Measurements from ENCODE around the gene SLC10A4. TPM values are rescaled to one million over a fixed set of nuclear protein-coding genes. Genes with fewer than 3 reads are reported as not detected.
A peak's percentile ranks its signal among the peaks of the same experiment; 100 is the strongest.

SLC10A4 gene
- total RNA-seq, 1 donor from 2014 or later, result 6.6 TPM

DNA sequence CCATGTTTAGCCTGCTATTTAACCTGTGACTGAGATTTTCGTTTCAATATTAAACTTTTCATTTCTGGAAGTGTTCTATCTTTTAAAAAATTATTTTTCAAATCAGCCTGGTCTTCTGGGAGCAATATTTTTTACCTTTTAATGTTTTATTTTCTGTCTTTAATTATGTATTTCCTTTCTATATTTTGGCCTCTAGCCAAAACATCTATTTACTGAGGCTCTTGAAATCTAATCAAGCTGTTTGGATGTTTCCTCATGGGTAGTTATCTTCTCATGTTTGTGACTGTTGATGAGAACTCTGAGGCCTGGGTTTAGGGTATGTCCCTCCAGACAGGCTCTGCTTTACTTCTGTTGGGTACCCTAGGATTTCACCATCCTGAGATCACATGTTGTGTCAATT lies 10.3 kb upstream of the SLC10A4 start:
- no peaks in the 10 kb centered on the region for H3K27me3 ChIP-seq
- no peak for DNase-seq (ENCODE audit: extremely low spot score in 2 of 2)
- H3K4me3 ChIP-seq, result no peak overlapping the region
- no peak overlapping the region for H3K27ac ChIP-seq
- H3K36me3 ChIP-seq, result no peaks in the 10 kb centered on the region
- no peaks in the 10 kb centered on the region for H3K4me1 ChIP-seq
- intact Hi-C loops (cut with DNase I), result no loop called here
- TF ChIP-seq POLR2AphosphoS5 (IDR thresholded peaks at IDR 0.05; ENCODE audit: insufficient read depth in 1 of 2, low read depth in 1 of 2), result no peak
- TF ChIP-seq POLR2A (IDR thresholded peaks at IDR 0.05), result no peak
- TF ChIP-seq CTCF (IDR thresholded peaks at IDR 0.05), result no peak
- H3K9me3 ChIP-seq, result no peaks in the 10 kb centered on the region

DNA sequence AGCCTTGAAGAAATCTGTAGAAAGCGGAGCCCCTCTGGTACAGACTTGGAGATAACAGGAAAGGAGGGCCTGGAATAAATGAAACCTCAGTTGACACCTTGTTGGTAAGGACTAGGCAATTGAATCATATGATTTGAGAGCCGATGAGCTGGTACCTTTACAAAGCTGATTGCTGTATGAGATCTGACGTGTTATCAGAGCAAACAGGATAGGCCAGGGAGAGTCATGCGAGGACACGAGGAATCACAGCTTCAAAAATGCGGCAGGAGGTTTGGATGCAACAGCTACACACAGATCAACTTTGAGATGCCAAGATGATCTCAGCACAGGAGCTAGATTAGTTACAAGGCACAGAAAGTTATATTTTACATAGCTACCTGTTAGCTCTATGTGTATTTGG lies 7.4 kb upstream of the SLC10A4 start:
- no peaks in the 10 kb centered on the region for H3K4me1 ChIP-seq
- no peaks in the 10 kb centered on the region for H3K36me3 ChIP-seq
- no peaks in the 10 kb centered on the region for H3K27me3 ChIP-seq
- no peak for DNase-seq (ENCODE audit: extremely low spot score in 2 of 2)
- H3K4me3 ChIP-seq, result no peak overlapping the region
- no peak for TF ChIP-seq POLR2AphosphoS5 (IDR thresholded peaks at IDR 0.05; ENCODE audit: insufficient read depth in 1 of 2, low read depth in 1 of 2)
- TF ChIP-seq CTCF (IDR thresholded peaks at IDR 0.05), result no peak
- TF ChIP-seq POLR2A (IDR thresholded peaks at IDR 0.05), result no peak
- no peaks in the 10 kb centered on the region for H3K9me3 ChIP-seq
- intact Hi-C loops (cut with DNase I), result no loop called here
- no peak overlapping the region for H3K27ac ChIP-seq

- H3K27ac ChIP-seq, result no peak overlapping the region
- TF ChIP-seq POLR2AphosphoS5 (IDR thresholded peaks at IDR 0.05; ENCODE audit: insufficient read depth in 1 of 2, low read depth in 1 of 2) (no peak), CTCF (IDR thresholded peaks at IDR 0.05) (no peak), POLR2A (IDR thresholded peaks at IDR 0.05) (no peak)
- no peaks in the 10 kb centered on the region for H3K27me3 ChIP-seq
- no peak overlapping the region for H3K4me3 ChIP-seq
- H3K4me1 ChIP-seq, result no peaks in the 10 kb centered on the region
- intact Hi-C loops (cut with DNase I), result no loop called here
- H3K36me3 ChIP-seq, result no peaks in the 10 kb centered on the region
- H3K9me3 ChIP-seq, result no peaks in the 10 kb centered on the region
- no peak for DNase-seq (ENCODE audit: extremely low spot score in 2 of 2)
These were observed 4.9 kb upstream of the SLC10A4 start for GRCh38 chr4:48478273-48478672.

GRCh38 chr4:48481581-48481980 lies 1.6 kb upstream of the SLC10A4 start:
- no peaks in the 10 kb centered on the region for H3K36me3 ChIP-seq
- no peak overlapping the region for H3K4me3 ChIP-seq
- DNase-seq (ENCODE audit: extremely low spot score in 2 of 2), result no peak
- peaks cover 8% of the 10 kb centered on the region for H3K4me1 ChIP-seq
- no peak for TF ChIP-seq CTCF (IDR thresholded peaks at IDR 0.05)
- TF ChIP-seq POLR2A (IDR thresholded peaks at IDR 0.05), result no peak
- no peak for TF ChIP-seq POLR2AphosphoS5 (IDR thresholded peaks at IDR 0.05; ENCODE audit: insufficient read depth in 1 of 2, low read depth in 1 of 2)
- H3K27me3 ChIP-seq, result peaks cover 9% of the 10 kb centered on the region
- intact Hi-C loops (cut with DNase I), result no loop called here
- no peak overlapping the region for H3K27ac ChIP-seq
- no peaks in the 10 kb centered on the region for H3K9me3 ChIP-seq

GRCh38 chr4:48483777-48484493 lies 792 bp downstream of the SLC10A4 start:
- no peaks in the 10 kb centered on the region for H3K9me3 ChIP-seq
- DNase-seq (ENCODE audit: extremely low spot score in 2 of 2), result no peak

More at GRCh38 chr4:48483777-48484493, 792 bp downstream of the SLC10A4 start:
- H3K27ac ChIP-seq, result no peak overlapping the region
- H3K36me3 ChIP-seq, result no peaks in the 10 kb centered on the region
- peak overlapping the region; percentile 38 to 47 for H3K4me3 ChIP-seq
- TF ChIP-seq POLR2AphosphoS5 (IDR thresholded peaks at IDR 0.05; ENCODE audit: insufficient read depth in 1 of 2, low read depth in 1 of 2), result no peak
- TF ChIP-seq POLR2A (IDR thresholded peaks at IDR 0.05), result no peak
- no peak for TF ChIP-seq CTCF (IDR thresholded peaks at IDR 0.05)
- H3K4me1 ChIP-seq, result peaks cover 8% of the 10 kb centered on the region
- H3K27me3 ChIP-seq, result peaks cover 9% of the 10 kb centered on the region
- intact Hi-C loops (cut with DNase I), result no loop called here

Data from vagina (tissue), 2 donors.